GM06990 (cell line): ENCODE data around the gene ULBP2.
"Not testable (repeated sequence)": the region's sequence is repeated elsewhere in the genome, so short reads cannot be mapped to it uniquely, and the experiment has no call there.

Experiments
- DNase-seq: peaks from one replicate; pipeline ENCODE4 v3.0.0-alpha.2; 2011; ENCODE audit not compliant: insufficient read length; ENCODE audit errors: extremely low read depth
- H3K27me3 ChIP-seq: replicated peaks from 2 replicates; pipeline ENCODE4 v1.6.0; 2011; ENCODE audit warnings: low read length; ENCODE audit not compliant: control insufficient read depth, insufficient read depth
- H3K36me3 ChIP-seq: 2 replicates; pipeline ENCODE4 v1.5.1; 2011; ENCODE audit warnings: low read length; ENCODE audit not compliant: control insufficient read depth, insufficient read depth
- H3K4me3 ChIP-seq: replicated peaks from 2 replicates; pipeline ENCODE4 v1.5.1; 2011; ENCODE audit warnings: low read depth, mild to moderate bottlenecking, control low read depth, low read length
- TF ChIP-seq, protein P1 (sequence below): IDR thresholded peaks from 2 replicates; pipeline ENCODE4 v1.5.1; 2011; ENCODE audit warnings: low read length, control low read depth, mild to moderate bottlenecking, inconsistent platforms; ENCODE audit not compliant: insufficient read depth, poor library complexity, severe bottlenecking

ULBP2 gene

DNA sequence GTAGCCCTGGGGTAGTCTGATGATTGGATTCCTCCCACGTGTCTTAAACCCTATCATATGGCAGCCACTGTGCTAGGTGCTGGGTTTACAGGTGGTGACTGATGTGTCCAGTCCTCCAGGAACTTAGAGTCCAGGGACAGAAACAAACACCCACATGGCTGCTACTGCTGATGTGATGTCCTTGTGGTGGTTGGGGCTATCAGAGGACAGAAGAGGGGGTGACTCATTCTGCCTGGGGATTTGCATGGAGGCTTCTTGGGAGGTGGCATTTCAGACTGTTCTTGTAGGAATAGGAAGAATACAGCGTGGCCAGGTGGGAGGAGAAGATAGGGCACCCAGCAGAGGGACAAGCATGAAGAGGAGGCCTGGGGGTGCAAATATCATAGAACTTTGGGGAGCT lies 28.7 kb upstream of the ULBP2 start:
- Histone ChIP-seq H3K36me3 (no peaks in the 10 kb centered on the region), H3K4me3 (no peak overlapping the region), H3K27me3 (no peaks in the 10 kb centered on the region; the same call in 1 of the 2 replicates)
- DNase-seq: no peak
- TF ChIP-seq, protein P1, sequence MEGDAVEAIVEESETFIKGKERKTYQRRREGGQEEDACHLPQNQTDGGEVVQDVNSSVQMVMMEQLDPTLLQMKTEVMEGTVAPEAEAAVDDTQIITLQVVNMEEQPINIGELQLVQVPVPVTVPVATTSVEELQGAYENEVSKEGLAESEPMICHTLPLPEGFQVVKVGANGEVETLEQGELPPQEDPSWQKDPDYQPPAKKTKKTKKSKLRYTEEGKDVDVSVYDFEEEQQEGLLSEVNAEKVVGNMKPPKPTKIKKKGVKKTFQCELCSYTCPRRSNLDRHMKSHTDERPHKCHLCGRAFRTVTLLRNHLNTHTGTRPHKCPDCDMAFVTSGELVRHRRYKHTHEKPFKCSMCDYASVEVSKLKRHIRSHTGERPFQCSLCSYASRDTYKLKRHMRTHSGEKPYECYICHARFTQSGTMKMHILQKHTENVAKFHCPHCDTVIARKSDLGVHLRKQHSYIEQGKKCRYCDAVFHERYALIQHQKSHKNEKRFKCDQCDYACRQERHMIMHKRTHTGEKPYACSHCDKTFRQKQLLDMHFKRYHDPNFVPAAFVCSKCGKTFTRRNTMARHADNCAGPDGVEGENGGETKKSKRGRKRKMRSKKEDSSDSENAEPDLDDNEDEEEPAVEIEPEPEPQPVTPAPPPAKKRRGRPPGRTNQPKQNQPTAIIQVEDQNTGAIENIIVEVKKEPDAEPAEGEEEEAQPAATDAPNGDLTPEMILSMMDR: no peak

DNA sequence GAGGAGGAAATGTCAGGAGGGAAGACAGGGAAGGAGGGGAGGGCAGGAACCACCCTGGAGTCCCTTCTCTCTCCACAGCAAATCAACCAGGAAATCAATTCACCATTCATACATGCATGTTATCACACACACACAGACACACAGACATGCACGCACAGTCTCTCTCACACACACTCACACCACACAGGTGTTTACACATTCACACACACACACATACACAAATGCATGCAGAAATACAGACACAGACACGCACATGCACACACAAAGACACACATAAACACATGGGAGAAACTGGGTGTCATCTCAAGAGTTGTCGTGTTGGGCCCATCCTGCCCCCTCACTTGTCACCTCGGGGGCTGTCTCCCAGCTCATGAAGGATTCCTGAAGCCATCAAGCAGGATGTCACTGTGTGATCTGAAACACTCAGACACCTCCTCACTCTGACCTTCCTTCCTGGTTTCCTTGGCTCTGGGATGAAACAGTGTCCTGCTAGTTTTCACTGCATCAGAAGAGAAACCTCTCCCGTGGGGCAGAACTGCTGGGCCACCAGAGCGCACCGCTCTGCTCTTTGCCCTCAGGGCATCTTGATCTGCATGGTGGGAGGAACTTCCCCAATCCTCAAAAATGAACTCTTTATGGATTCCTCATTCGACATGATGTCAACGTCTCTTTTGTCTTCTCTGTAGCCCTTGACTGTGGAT lies 28.1 kb upstream of the ULBP2 start:
- DNase-seq: no peak
- TF ChIP-seq, protein P1: no peak
- Histone ChIP-seq H3K27me3 (no peaks in the 10 kb centered on the region; the same call in 1 of the 2 replicates), H3K4me3 (no peak overlapping the region), H3K36me3 (no peaks in the 10 kb centered on the region)

DNA sequence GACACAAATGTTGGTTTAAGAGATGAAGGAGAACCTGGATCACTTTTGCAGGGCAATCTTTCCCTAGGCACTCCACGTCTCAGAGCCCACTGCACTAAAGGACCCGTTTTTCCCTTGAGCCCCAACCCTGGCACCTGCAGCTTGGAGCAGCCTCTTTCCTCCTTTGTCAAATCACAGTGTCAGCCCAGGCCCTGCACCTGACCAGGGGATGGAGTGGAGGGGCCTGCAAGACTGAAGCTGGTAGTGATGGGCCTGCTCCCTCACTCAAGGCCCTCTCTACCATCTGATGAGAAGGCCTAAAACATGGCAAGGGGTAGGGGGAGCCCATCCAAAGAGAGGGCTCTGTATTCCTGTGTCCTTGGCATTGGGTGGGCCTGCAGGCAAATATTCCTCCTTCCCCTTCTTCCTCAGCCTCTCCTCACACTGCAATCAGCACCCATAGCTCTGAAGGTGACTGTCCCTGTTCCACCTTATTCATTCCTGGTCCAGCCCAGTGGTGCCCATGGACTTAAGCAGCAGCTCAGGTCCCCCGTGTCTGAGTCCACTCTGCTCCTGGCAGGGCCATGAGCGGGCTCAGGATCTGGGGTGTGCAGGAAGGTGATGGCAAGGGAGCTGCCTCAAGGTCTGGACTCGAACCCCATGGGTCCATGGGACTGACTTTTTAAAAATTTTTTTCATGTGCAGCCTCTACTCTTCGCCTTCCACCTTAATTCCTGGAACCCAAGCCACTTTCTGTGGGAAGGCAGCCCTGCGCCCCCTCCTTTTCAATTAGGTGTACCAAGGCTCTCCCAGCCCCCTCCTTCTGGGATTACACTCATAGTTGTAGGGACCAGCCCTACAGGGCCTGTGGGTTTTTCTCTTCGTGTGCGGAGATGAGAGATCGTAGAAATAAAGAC lies 25.6 kb upstream of the ULBP2 start:
- Histone ChIP-seq H3K4me3 (no peak overlapping the region), H3K36me3 (no peaks in the 10 kb centered on the region), H3K27me3 (no peaks in the 10 kb centered on the region; the same call in 1 of the 2 replicates)
- TF ChIP-seq, protein P1: no peak
- DNase-seq: no peak

DNA sequence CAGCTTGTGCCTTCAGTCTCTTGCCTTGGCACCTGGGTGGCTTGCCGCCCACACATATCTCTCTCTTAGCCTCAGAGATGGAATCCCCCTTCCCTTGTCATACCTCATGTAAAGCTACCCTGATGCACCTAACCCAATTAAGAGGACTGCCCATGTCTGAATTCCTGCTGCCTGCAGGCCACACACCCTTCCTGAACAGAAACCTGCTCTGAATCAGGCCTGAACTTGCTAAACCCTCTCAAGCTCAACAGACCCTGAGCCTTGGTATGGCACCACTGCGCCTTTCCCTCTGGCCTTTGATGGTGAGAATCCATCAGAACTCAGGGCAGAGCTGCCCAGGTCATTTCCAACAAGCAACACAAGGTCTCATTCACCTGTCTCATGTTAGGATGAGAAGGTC lies 24.1 kb upstream of the ULBP2 start:
- Histone ChIP-seq H3K4me3 (no peak overlapping the region), H3K36me3 (no peaks in the 10 kb centered on the region), H3K27me3 (peaks cover 1% of the 10 kb centered on the region)
- TF ChIP-seq, protein P1: no peak
- DNase-seq: no peak

DNA sequence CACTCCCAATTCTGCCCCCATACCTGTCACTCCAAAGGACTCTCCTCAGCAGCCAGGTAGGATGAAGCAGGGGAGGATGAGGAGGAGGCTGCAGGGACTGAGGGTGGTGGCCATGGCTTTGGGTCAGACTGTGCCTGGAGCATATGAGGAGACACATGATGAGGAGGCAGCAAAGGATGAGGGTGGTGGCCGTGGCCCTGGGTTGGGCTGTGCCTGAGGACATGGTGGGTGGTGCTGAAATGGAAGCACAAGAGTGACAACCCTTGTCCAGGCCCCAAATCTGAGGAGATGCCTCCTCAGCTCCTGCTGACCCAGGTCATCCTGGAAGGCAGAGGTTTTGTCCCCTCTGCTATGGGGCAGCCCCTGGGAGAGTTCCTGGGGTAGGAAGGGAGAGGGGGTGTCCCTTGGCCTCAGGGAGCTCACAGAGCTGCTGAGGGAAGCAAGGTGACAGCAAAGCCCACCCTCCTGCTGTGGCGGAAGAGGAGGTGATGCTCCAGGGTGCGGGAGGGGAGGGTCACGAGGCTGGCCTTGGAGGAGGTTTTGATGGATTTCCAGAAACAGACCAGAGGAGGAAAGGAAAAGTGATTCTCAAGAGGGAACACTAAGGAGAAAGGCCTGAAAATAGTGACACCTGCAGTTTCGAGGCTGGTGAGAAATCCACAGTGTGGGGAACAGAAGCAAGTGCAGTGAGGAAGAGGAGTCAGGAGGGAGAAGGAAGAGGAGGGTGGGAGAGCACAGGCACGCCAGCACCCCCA lies 23.5 kb upstream of the ULBP2 start:
- no peak for DNase-seq
- H3K4me3 ChIP-seq: no peak overlapping the region
- TF ChIP-seq, protein P1: no peak
- no peaks in the 10 kb centered on the region for H3K36me3 ChIP-seq
- peaks cover 1% of the 10 kb centered on the region for H3K27me3 ChIP-seq

DNA sequence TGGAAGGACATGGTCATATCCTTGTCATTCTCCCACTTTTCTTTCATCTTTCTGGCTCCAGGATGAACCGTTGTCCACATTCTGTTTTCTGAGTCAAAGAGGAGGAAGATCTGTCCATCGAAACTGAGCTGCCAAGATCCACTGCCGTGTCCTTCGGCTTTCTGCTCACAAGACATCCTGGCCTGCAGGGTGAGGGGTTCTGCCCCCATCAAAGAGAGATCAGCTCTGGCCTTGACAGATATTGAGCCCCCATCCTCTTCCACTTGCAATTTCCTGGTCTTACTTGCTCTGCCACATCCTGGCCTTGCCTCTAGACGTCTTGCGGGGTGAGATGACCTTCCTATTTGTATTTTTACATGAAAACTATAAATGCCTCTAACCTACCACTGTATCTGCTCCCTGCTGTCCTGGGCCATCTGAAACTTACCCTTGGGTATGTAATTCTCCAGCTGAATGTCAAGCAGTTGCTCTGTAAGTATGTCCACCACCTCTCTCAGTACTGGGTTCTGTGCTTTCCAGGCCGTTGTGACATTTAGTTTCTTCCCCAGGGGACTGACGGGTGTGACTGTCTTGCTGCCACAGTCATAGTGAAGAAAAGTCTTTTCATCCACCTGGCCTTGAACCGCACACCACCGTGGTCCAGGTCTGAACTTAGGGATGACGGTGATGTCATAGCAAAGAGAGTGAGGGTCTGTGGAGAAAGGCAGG lies 22.5 kb upstream of the ULBP2 start:
- not testable (repeated sequence) for DNase-seq

More for the DNA sequence above, 22.5 kb upstream of the ULBP2 start:
- not testable (repeated sequence) for H3K4me3 ChIP-seq, H3K36me3 ChIP-seq, H3K27me3 ChIP-seq
